GM12878 (cell line): ENCODE measurements around the gene ZNF668. TPM values are rescaled to one million over a fixed set of nuclear protein-coding genes. Genes with fewer than 3 reads are reported as not detected.

Experiments used
- ATAC-seq: fragments of 200-7000 bp; cut with Tn5 transposase; 3 replicates; pipeline ENCODE4 v1.9.1; 2020; ENCODE audit warnings: mild to moderate bottlenecking, moderate library complexity
- BruUV-seq: library from RNA; stranded (reverse); fragments of 400-500 nt; replicated peaks from 2 replicates; lab custom pipeline; 2021; lab: Mats Ljungman, UMichigan
- CTCF ChIA-PET: fragments of 300-600 bp; sonication (Branson Sonifier 250); formaldehyde crosslinking; extraction: SDS; loops from one replicate; lab custom pipeline; 2021; ENCODE audit warnings: inconsistent platforms; lab: Yijun Ruan, JAX
- POLR2A ChIA-PET: fragments of 350-600 bp; formaldehyde crosslinking; extraction: SDS; loops from one replicate; lab custom pipeline; 2021; ENCODE audit warnings: inconsistent platforms; lab: Charles Lee
- RAD21 ChIA-PET: fragments of 300-600 bp; sonication (Branson Sonifier 250); formaldehyde crosslinking; loops from one replicate; lab custom pipeline; 2023; ENCODE audit warnings: antibody characterized with exemption; ENCODE audit not compliant: unreplicated experiment; lab: Charles Lee
- SMC1A ChIA-PET: fragments of 300-600 bp; sonication (Branson Sonifier 250); formaldehyde crosslinking; loops from one replicate; lab custom pipeline; 2023; ENCODE audit not compliant: unreplicated experiment, uncharacterized antibody; lab: Charles Lee
- DNase-seq: peaks from one replicate; pipeline ENCODE4 v3.0.0-alpha.2; 2011; ENCODE audit warnings: low read depth, low spot score
- FAIRE-seq: peaks from 3 replicates; lab custom pipeline; 2011; peaks lifted over from hg19 to GRCh38; lab: Jason Lieb, UNC
- H2AFZ ChIP-seq: 2 replicates; pipeline ENCODE4 v1.6.0; 2011; ENCODE audit warnings: low read depth, low read length, control low read depth; ENCODE audit not compliant: control insufficient read depth
- H3K27ac ChIP-seq: 2 replicates; pipeline ENCODE4 v1.5.1; 2011; ENCODE audit warnings: control low read depth; ENCODE audit not compliant: control insufficient read depth, insufficient read depth
- H3K27me3 ChIP-seq, 2 experiments: replicated peaks in 1 of 2; 2 replicates each; pipeline versions ENCODE4 v1.6.0 to v1.6.1; 2011; ENCODE audit warnings: low read length in 1 of 2; ENCODE audit not compliant: control insufficient read depth in 2 of 2, insufficient read depth in 2 of 2
- H3K36me3 ChIP-seq, 2 experiments: 2 replicates each; pipeline ENCODE4 v1.5.1; 2011; ENCODE audit warnings: low read length in 1 of 2; ENCODE audit not compliant: control insufficient read depth in 2 of 2, insufficient read depth in 2 of 2
- H3K4me1 ChIP-seq: 2 replicates; pipeline ENCODE4 v1.6.1; 2011; ENCODE audit warnings: mild to moderate bottlenecking, low read length, moderate library complexity, mixed read lengths; ENCODE audit not compliant: control insufficient read depth, insufficient read depth
- H3K4me2 ChIP-seq: 2 replicates; pipeline ENCODE4 v1.6.0; 2011; ENCODE audit warnings: control low read depth; ENCODE audit not compliant: control insufficient read depth, insufficient read depth
- H3K4me3 ChIP-seq: fragments of 200-600 bp; sonication (generic); 2 replicates; pipeline ENCODE4 v1.5.1; 2016
- H3K79me2 ChIP-seq: 2 replicates; pipeline ENCODE4 v1.6.0; 2011; ENCODE audit warnings: low read length; ENCODE audit not compliant: control insufficient read depth, insufficient read depth
- H3K9ac ChIP-seq: 2 replicates; pipeline ENCODE4 v1.8.0; 2011; ENCODE audit warnings: low read length, control low read depth, mixed read lengths; ENCODE audit not compliant: control insufficient read depth, insufficient read depth
- H3K9me3 ChIP-seq: replicated peaks from 3 replicates; pipeline ENCODE4 v1.5.1; 2011; ENCODE audit warnings: mild to moderate bottlenecking, low read length; ENCODE audit not compliant: control insufficient read depth, insufficient read depth
- H4K20me1 ChIP-seq: 2 replicates; pipeline ENCODE4 v1.6.0; 2011; ENCODE audit not compliant: control insufficient read depth, insufficient read depth
- ATF7 ChIP-seq: fragments of 450-650 bp; IDR thresholded peaks from 2 replicates; pipeline ENCODE4 v1.6.1; 2016; ENCODE audit warnings: low read depth, mild to moderate bottlenecking
- CREB1 ChIP-seq: IDR thresholded peaks from 2 replicates; pipeline ENCODE4 v1.6.1; 2012; ENCODE audit warnings: low read depth, mild to moderate bottlenecking, inconsistent platforms
- IKZF2 ChIP-seq, 2 experiments: fragments of 450-650 bp; IDR thresholded peaks; 2 replicates each; pipeline ENCODE4 v1.6.1; 2017; ENCODE audit warnings: mild to moderate bottlenecking in 2 of 2, moderate library complexity in 2 of 2
- MYB ChIP-seq: fragments of 150-350 bp; IDR thresholded peaks from 2 replicates; pipeline ENCODE4 v1.6.1; 2014; ENCODE audit warnings: mild to moderate bottlenecking, low read depth, low read length, borderline replicate concordance
- NBN ChIP-seq: fragments of 450-650 bp; IDR thresholded peaks from 2 replicates; pipeline ENCODE4 v1.6.1; 2016
- NR2C1 ChIP-seq: fragments of 450-650 bp; IDR thresholded peaks from 2 replicates; pipeline ENCODE4 v1.6.1; 2017; ENCODE audit warnings: antibody characterized with exemption, mild to moderate bottlenecking, moderate library complexity
- POLR2A ChIP-seq: IDR thresholded peaks from 2 replicates; pipeline ENCODE4 v1.6.1; 2011; ENCODE audit warnings: low read depth, mild to moderate bottlenecking, low read length
- POLR2AphosphoS5 ChIP-seq: IDR thresholded peaks from 2 replicates; pipeline ENCODE4 v1.6.1; 2011; ENCODE audit warnings: mild to moderate bottlenecking, low read length, inconsistent platforms
- RAD21 ChIP-seq: IDR thresholded peaks from 2 replicates; pipeline ENCODE4 v1.6.1; 2011; ENCODE audit warnings: mild to moderate bottlenecking, low read depth, low read length, moderate library complexity; ENCODE audit not compliant: insufficient read depth
- RFX5 ChIP-seq: IDR thresholded peaks from 2 replicates; pipeline ENCODE4 v1.6.1; 2011; ENCODE audit warnings: low read depth, low read length, improper control_type of control experiment
- SKIL ChIP-seq: fragments of 450-650 bp; IDR thresholded peaks from 2 replicates; pipeline ENCODE4 v1.6.1; 2017; ENCODE audit warnings: mild to moderate bottlenecking, low read depth, inconsistent platforms; ENCODE audit not compliant: poor library complexity, severe bottlenecking
- SPI1 ChIP-seq: IDR thresholded peaks from 2 replicates; pipeline ENCODE4 v1.6.1; 2011; ENCODE audit warnings: low read depth, mild to moderate bottlenecking, low read length, moderate library complexity, borderline replicate concordance; ENCODE audit not compliant: insufficient read depth
- STAT1 ChIP-seq: fragments of 450-650 bp; conservative IDR thresholded peaks from 2 replicates; pipeline ENCODE4 v1.6.1; 2014; ENCODE audit warnings: antibody characterized with exemption, mild to moderate bottlenecking
- YY1 ChIP-seq: IDR thresholded peaks from 2 replicates; pipeline ENCODE4 v1.6.1; 2011; ENCODE audit warnings: low read depth, mild to moderate bottlenecking, low read length
- ZBTB33 ChIP-seq: fragments of 450-650 bp; IDR thresholded peaks from 2 replicates; pipeline ENCODE4 v1.6.1; 2017; ENCODE audit warnings: mild to moderate bottlenecking
- ZNF207 ChIP-seq: fragments of 450-650 bp; IDR thresholded peaks from 2 replicates; pipeline ENCODE4 v1.6.1; 2014; ENCODE audit warnings: antibody characterized with exemption, mild to moderate bottlenecking, borderline replicate concordance
- ZNF24 ChIP-seq: fragments of 450-650 bp; IDR thresholded peaks from 2 replicates; pipeline ENCODE4 v1.6.1; 2017; ENCODE audit warnings: antibody characterized with exemption, mild to moderate bottlenecking
- ZSCAN29 ChIP-seq: fragments of 450-650 bp; IDR thresholded peaks from 2 replicates; pipeline ENCODE4 v1.6.1; 2017; ENCODE audit warnings: mild to moderate bottlenecking, moderate library complexity
- WGBS: methylation state at CpG from one replicate; pipeline ENCODE4 v1.1.6; 2016; ENCODE audit warnings: low lambda C conversion rate; ENCODE audit not compliant: insufficient replicate concordance, insufficient coverage; ENCODE audit errors: missing lambda C conversion rate; 5-methylcytosine and 5-hydroxymethylcytosine counted together
- in situ Hi-C: fragments of 300-500 bp; cut with MboI; formaldehyde crosslinking; loops from 9 replicates; pipeline ENCODE4 v1.14.3; 2018; ENCODE audit warnings: mixed read lengths
- intact Hi-C: fragments of 100-400 bp; cut with micrococcal nuclease; formaldehyde crosslinking; loops from one replicate; pipeline ENCODE4 v1.14.2; 2022; ENCODE audit not compliant: unreplicated experiment
- polyA plus RNA-seq, 11 experiments: library from polyadenylated mRNA; depleted of rRNA in 4 of 11; unstranded in 6 of 11; stranded (reverse) in 5 of 11; fragments of >200 nt; fragmentation: Nextera tagmentation in 4 of 11; fragmentation: Illumina TruSeq in 1 of 11; extraction: Ambion mirVana in 4 of 11; extraction: Trizol in 1 of 11; gene quantifications; 1 replicate in 1 of 11; 2 replicates in 10 of 11; pipeline versions ENCODE4 v1.2.1 to v1.2.3, GENCODE V29; 2011 to 2016; ENCODE audit warnings: inconsistent platforms in 2 of 11, missing spikeins in 2 of 11, low read depth in 1 of 11
- total RNA-seq, 4 experiments: library from RNA; depleted of rRNA in 3 of 4; stranded (reverse); fragments of >200 nt in 3 of 4; fragmentation: Illumina TruSeq in 1 of 4; extraction: Trizol in 1 of 4; gene quantifications; 2 replicates each; pipeline versions ENCODE4 v1.2.1 to v1.2.3, GENCODE V29; 2013 to 2021

The ZNF668 gene
- total and polyA plus RNA-seq, 10 of the 15 experiments (the other 5 are each of a cell fraction or from before 2014, with no cell fraction given), result 0.05 to 20.7 (median 10.0) TPM; not detected in 1

DNA sequence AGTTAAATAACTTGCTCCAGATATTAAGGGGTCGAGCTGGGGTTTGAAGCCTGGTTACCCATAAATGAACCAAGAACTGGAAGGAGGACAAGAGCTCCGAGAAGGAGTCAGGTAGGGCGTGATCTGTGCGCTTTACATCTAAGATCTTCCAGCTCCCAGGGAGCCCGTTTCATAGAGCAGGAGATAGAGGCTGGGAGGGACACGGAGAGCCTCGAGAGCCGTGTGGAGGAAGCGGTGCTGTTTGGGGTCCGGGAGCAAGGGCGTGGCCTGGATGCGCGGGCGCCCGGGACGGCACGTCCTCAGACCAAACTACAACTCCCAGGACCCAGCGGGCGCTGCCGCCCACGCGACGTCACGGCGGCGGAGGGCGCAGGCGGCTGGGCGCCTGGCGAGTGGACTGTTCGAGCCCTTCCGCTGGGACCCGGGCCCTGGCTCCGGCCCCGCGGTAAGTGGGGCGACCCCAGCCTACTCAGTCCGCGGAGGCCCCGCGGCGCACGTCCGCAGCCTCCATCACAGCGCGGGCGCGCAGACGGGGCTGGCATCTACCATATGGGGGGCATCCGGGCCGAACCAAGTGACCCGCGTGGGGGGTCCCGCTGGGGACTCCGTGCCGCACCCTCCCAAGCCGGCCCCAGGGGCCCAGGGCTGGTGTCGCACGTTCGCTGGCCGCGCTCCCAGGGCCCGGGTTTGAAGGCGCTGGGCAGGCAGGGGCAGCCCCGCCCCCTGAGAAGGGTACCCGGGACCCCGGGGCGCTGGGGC is 34.2 kb upstream of the ZNF668 start, which contains the start of gene BCKDK:
BCKDK (plus strand) TSS at position 352 of the 759 bp plus-strand sequence. CDS start 838 bp downstream, outside the sequence.
- H3K9ac ChIP-seq, result peak within 1 kb of the TSS; percentile 91
- peak within 1 kb of the TSS; percentile 74 for H3K4me3 ChIP-seq
- H3K27ac ChIP-seq, result peak within 1 kb of the TSS; percentile 81
- H3K27me3 ChIP-seq, result no peaks in the 10 kb centered on the region
- SMC1A ChIA-PET, result no interaction called here
- CTCF ChIA-PET, result interaction anchor here (0.7 to 1.6 kb wide), 3 partner anchors 11 to 34 kb away, joined by 3 to 6 read pairs (median 5); no protein-coding TSS in a partner anchor
- BruUV-seq, result no TSS peak
- DNase-seq, result peak; percentile 32
- peaks cover 22% of the 10 kb centered on the region for H3K4me1 ChIP-seq
- H3K4me2 ChIP-seq, result peak within 1 kb of the TSS; percentile 77
- intact Hi-C loops (loop anchor here (5.0 kb wide), 1 partner anchor 34 kb away; no protein-coding TSS in a partner anchor), in situ Hi-C loops (no loop called here)
- peaks cover 13% of the 10 kb centered on the region for H3K79me2 ChIP-seq
- FAIRE-seq, result peak; percentile 78
- ATAC-seq, result peak; percentile 96
- no peaks in the 10 kb centered on the region for H4K20me1 ChIP-seq
- peak within 1 kb of the TSS; percentile 91 for H2AFZ ChIP-seq
- WGBS, result 2% methylated on average over 59 of the region's 68 CpGs
- peaks cover 0 to 4% of the 10 kb centered on the region in 2 experiments; a peak in 3 of 4 replicates for H3K36me3 ChIP-seq
- POLR2A ChIA-PET, result interaction anchor here (0.6 to 3.1 kb wide), 4 partner anchors 9 to 150 kb away, joined by 3 to 13 read pairs (median 8); partner anchors contain the start of genes KAT8, ZNF646 and ZNF668
- RAD21 ChIA-PET, result interaction anchor here (1.5 to 2.8 kb wide), 3 partner anchors 9 to 34 kb away, joined by 6 to 12 read pairs (median 6); partner anchors contain the start of gene KAT8
- H3K9me3 ChIP-seq, result no peaks in the 10 kb centered on the region
- TF ChIP-seq ZSCAN29 (no peak), ATF7 (no peak), SKIL (no peak), RFX5 (no peak), NBN (peak; percentile 40; the same call in 1 of the 2 replicates), IKZF2 (IDR thresholded peaks at IDR 0.05) (no peak), ZNF207 (no peak; the same call in 1 of the 2 replicates), ZNF24 (no peak), MYB (0 out of 2 replicates have a peak, but pooled peaks have one; percentile 35), POLR2AphosphoS5 (peak; percentile 36; the same call in 1 of the 2 replicates), ZBTB33 (no peak), CREB1 (peak; percentile 93), STAT1 (peak; percentile 58; the same call in 1 of the 2 replicates), RAD21 (no peak), SPI1 (no peak), NR2C1 (peak; percentile 68), YY1 (peak; percentile 84), POLR2A (peak; percentile 66)
